HG03045 (cell line): ENCODE measurements around the gene CAND1.

Source experiments
- ATAC-seq: cut with Tn5 transposase; IDR thresholded peaks from one replicate; pipeline ENCODE4 v1.9.1; 2021; ENCODE audit warnings: mild to moderate bottlenecking, moderate library complexity; ENCODE audit not compliant: unreplicated experiment

Gene CAND1

GRCh38 chr12:67280088-67280487 is 10.9 kb downstream of the CAND1 start:
- ATAC-seq = no peak

DNA sequence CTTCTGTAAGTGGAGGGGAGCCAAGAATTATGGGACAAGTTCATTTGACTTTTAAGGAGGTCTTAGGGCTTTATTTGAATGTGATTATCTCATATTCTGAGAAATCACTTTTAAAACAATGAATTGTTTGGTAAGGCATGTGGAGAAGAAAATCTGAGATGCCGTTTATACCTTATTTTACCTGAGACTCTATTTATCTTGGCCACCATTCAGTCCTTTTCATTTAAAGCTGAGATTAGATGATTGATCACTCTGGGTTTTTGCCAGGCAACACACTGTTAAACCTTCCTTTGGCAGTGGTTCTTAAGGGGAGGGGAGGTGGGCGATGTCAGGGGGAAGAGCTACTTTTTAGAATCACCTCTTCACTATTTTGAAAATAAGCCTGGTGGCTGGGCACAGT is 11.4 kb downstream of the CAND1 start:
- ATAC-seq = no peak

GRCh38 chr12:67284561-67284960 is 15.4 kb downstream of the CAND1 start:
- ATAC-seq = no peak

DNA sequence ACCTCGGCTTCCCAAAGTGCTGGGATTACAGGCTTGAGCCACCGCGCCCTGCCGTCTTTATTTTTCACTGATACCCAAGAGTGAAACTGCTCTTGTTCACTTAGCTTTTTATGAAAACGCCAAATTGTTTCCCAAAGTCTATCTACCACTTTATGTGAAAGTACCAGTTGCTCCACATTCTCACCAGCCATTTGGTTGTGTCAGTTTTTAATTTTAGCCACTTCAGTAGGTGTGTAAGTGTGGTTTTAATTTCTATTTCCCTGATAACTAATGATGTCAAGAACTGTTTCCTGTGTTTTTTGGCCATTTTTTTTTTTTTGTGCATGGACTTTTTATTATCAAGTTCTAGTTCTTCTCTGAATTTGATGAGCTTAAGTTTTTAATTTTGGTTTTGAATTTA is 17.1 kb downstream of the CAND1 start:
- ATAC-seq = no peak

DNA sequence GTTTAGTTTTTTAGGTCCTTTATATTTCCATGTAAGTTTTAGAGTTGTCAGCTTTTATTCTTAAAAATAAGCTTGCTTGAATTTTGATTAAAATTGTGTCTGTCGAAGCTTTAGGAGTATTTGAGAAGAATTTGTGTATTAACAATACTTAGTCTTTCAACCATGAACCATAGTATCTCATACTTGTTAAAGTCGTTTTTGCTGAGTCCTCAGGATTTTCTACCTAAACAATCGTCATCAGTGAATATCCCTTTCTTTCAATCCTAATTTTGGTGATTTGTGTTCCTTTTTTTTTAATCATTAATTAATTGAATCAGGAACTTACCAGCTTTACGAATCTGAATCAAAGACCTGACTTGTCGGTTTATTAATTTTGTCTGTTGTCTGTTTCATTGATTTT is 18.2 kb downstream of the CAND1 start:
- ATAC-seq = no peak

GRCh38 chr12:67288561-67288960 is 19.4 kb downstream of the CAND1 start:
- no peak for ATAC-seq

- no peak for ATAC-seq
These were observed 21.2 kb downstream of the CAND1 start for GRCh38 chr12:67290378-67290777.

DNA sequence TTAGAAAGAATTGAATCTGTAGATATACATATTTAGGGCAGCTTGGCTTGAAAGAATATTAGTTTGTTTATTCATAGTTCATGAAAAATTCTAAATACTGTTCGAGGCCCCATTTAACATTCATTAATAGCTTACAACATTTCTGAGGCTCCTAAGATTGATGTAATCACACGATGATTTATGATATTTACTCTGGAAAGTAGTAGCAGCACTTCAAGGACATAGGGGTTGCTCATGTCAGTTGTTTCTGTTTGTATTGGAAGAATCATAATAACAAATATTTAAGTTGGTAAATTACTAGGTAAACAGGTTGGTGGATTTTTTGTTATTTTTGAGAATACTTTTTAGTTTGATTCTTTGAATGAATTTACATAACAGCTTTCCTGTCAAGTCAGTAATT is 30.4 kb downstream of the CAND1 start:
- no peak for ATAC-seq

- ATAC-seq = no peak
These were observed 30.8 kb downstream of the CAND1 start for GRCh38 chr12:67299926-67300325.

DNA sequence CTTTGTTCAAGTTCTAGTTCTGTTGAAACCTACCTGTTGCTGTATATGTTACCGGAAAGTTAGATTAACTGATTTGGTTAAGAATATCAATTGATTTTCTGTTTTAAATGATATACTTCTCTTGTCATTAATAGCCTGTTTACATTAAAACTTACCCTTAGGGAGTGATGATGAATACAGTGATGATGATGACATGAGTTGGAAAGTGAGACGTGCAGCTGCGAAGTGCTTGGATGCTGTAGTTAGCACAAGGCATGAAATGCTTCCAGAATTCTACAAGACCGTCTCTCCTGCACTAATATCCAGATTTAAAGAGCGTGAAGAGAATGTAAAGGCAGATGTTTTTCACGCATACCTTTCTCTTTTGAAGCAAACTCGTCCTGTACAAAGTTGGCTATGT is 33.0 kb downstream of the CAND1 start:
- ATAC-seq = no peak

- no peak for ATAC-seq
These were observed 36.4 kb downstream of the CAND1 start for GRCh38 chr12:67305544-67305943.

DNA sequence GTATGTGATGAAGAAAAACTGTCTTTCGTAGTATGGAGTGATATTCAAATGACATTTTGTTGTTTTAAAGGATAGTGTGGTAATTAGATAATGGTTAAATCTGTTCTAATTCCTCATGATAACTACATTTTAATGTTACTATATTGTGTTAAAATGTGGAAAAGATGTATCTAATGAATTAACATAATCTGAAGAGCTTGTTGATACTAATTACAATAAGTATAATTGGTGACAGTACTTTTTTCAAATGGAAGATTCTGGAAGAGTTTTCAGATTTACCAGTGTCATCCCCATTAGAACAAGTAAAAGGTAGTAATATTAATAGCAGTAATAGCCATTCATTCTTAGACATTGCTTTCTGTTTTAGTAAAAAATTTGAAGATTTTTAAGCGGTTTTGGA is 37.6 kb downstream of the CAND1 start:
- no peak for ATAC-seq

GRCh38 chr12:67315661-67316060 is 46.5 kb downstream of the CAND1 start:
- ATAC-seq = no peak

DNA sequence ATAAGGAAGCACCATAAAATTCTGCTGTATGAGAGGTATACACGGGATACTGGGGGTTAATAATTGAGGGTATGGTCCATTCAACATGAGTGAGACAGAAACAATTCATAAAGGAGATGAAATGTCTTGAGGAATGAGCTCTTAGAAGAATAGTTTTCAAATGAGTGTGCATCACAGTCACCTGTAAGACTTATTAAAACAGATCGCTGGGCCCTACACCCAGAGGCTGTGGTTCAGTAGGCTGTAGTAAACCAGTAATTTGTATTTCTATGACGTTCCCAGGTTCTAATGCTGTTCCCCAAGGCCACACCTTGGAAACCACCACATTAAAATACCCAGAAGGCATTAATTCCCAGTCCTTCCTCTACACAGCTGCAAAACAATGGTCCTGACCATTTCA is 49.6 kb downstream of the CAND1 start:
- no peak for ATAC-seq

DNA sequence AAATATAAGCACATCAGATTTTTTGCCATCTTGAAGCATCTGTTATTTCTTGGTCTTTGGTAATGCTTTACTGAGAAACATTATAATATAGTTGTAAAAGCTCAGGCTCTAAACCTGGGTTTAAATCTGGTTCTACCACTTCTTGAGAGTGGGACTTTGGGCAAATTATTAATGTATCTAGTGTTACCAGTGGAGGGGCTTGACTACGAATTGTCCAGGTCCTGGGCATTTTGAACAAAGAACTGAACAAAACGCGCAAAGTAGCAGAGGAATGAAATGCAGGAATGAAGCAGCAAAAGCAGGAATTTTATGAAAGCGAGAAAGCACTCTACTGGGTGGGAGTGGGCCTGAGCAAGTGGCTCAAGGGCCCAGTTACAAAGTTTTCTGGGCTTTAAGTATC is 50.8 kb downstream of the CAND1 start:
- ATAC-seq = no peak

DNA sequence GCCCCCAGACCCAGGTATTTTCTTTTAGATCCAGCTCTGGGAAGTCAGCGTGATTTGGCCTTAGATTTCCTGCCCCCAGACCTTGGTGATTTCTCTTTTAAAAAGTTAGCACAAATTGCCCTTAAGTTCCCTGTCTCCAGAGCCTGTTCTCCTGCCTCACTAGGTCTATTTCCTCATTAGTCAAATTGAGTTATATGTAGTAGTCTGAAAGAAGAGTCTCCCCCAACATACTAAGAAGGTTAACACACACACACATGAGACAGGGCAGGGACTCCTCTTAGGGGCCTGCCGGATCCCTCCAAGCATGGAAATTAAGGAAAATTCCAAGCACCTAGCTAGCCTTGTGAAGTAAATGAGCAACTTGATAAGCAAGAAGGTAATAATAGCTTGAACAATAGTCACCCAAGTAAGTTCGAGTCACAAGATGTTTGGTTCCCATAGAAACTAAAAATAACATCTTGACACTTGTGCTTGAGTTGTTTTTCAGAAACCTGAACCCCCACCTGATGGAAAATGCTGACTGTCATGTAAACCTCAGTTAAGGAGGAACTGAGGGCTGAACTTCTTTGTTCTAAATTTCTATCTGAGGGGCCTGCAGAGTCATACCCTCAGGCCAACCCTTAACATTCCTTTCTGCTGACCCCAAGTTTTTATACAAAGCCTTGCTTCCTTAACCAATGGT is 51.6 kb downstream of the CAND1 start:
- ATAC-seq = no peak

DNA sequence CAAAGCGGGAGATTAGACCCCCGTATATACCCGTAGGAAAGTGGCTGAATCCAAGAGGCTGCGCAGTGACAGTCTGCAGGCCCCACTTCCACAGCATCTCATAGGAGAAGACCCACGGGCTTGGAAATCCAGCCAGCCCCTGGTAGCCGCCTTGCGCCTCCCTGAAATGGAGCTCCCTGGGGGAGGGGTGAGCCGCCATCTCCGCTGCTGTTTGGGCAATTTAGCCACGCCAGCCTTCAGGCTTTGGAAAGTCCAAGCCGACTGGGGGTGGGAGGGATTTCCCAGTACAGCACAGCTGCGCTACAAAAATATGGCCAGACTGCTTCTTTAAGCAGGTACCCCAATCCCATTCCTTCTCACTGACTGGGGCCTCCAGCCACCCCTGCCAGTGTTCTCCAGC is 53.4 kb downstream of the CAND1 start:
- no peak for ATAC-seq

DNA sequence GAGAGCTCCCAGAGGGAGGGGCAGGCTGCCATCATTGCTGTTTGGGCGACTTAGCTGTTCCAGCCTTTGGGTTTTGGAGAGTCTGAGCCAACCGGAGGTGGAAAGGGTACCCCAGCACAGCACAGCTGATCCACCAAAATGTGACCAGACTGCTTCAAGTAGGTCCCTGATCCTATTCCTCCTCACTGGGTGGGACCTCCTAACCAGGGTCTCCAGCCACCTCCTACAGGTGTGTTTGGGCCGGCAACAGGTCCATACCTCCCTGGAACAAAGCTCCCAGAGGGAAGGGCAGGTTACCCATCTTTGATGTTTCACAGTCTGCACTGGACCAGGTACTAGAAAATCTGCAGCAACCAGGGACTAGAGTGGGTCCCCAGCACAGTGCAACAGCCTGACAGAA is 53.8 kb downstream of the CAND1 start:
- ATAC-seq = no peak

- no peak for ATAC-seq
These were observed 57.5 kb downstream of the CAND1 start for GRCh38 chr12:67326637-67327036.

GRCh38 chr12:67327466-67327865 is 58.3 kb downstream of the CAND1 start:
- ATAC-seq = no peak

DNA sequence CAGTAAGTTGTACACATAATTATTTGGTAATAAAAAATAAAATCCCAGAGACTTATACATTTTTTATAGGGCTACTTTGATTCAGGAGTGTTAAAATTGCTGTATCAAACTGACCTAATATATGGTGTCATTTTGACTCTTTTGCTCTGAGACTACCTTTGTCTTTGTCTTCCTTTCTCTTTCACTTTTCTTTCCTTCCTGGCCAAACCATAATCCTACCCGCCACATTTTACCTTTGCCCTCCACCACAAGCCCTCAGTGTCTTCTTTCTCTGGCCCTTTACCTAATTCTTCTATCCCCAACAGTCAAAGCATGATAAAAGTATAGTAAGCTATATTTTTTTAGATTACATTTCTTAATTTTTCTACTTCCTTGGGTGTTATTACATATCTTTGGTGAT is 62.0 kb downstream of the CAND1 start:
- no peak for ATAC-seq

DNA sequence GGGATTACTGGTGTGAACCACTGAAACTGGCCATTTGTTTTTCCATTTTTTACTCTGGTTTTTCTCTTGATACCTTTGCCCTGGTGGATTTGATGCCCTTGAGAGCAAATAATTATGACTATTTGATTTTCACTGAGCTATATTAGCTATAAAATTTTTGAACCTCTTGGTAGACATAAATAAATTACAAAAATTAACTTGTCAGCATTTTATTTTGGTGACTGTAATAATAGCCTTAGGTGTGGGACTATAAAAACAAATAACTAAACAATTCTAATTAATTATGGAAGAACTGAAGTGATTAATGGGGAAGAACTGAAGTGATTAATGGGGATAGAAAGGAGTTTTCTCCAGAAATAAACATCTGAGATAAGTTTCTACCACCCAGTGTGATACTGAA is 62.7 kb downstream of the CAND1 start:
- ATAC-seq = no peak

- no peak for ATAC-seq
These were observed 64.5 kb downstream of the CAND1 start for GRCh38 chr12:67333649-67334048.
